CD4-positive, alpha-beta memory T cell (primary cell): ENCODE measurements around the gene DGLUCY. TPM values are rescaled to one million over a fixed set of nuclear protein-coding genes. Genes with fewer than 3 reads are reported as not detected.

Experiments used
- CTCF ChIA-PET: fragments of 350-600 bp; sonication (Branson Sonifier 250); formaldehyde crosslinking; loops from one replicate; lab custom pipeline; 2021; ENCODE audit warnings: inconsistent platforms; ENCODE audit not compliant: partially characterized antibody; lab: Charles Lee
- POLR2A ChIA-PET: fragments of 350-600 bp; sonication (Branson Sonifier 250); formaldehyde crosslinking; loops from one replicate; lab custom pipeline; 2021; ENCODE audit not compliant: partially characterized antibody; lab: Charles Lee
- DNase-seq, 5 donors: peaks; one replicate each; pipeline versions ENCODE4 v3.0.0 to v3.0.0-alpha.2; 2020 to 2022; ENCODE audit warnings: mixed read lengths in 1 of 5
- H3K27ac ChIP-seq: one replicate; pipeline ENCODE4 v1.7.0; 2013; ENCODE audit warnings: low read depth, low read length
- H3K27me3 ChIP-seq: 2 replicates; pipeline ENCODE4 v1.7.0; 2013; ENCODE audit warnings: mild to moderate bottlenecking, low read length, moderate library complexity; ENCODE audit not compliant: insufficient read depth
- H3K36me3 ChIP-seq: 2 replicates; pipeline ENCODE4 v1.7.0; 2013; ENCODE audit warnings: mild to moderate bottlenecking, low read length, moderate library complexity; ENCODE audit not compliant: insufficient read depth
- H3K4me1 ChIP-seq: 2 replicates; pipeline ENCODE4 v1.7.0; 2013; ENCODE audit warnings: mild to moderate bottlenecking, low read length, moderate library complexity; ENCODE audit not compliant: insufficient read depth
- H3K4me3 ChIP-seq, 2 donors: one replicate each; pipeline ENCODE4 v1.7.0; 2013; ENCODE audit warnings: low read length in 2 of 2, mild to moderate bottlenecking in 1 of 2
- H3K9me3 ChIP-seq, 2 donors: one replicate each; pipeline ENCODE4 v1.7.0; 2013; ENCODE audit warnings: low read length in 2 of 2, control low read depth in 1 of 2; ENCODE audit not compliant: control insufficient read depth in 1 of 2
- H3K27ac Mint-ChIP-seq, 7 donors: one replicate each; pipeline ENCODE4 v1.8.0; 2020 to 2021; ENCODE audit warnings: mixed read lengths in 7 of 7, mild to moderate bottlenecking in 6 of 7, inconsistent platforms in 3 of 7, moderate library complexity in 3 of 7
- H3K27me3 Mint-ChIP-seq, 2 donors: one replicate each; pipeline ENCODE4 v1.8.0; 2020 to 2021; ENCODE audit warnings: mixed read lengths in 2 of 2
- H3K36me3 Mint-ChIP-seq, 2 donors: one replicate each; pipeline ENCODE4 v1.8.0; 2020 to 2021; ENCODE audit warnings: mixed read lengths in 2 of 2, inconsistent platforms in 1 of 2, mild to moderate bottlenecking in 1 of 2
- H3K4me1 Mint-ChIP-seq, 4 donors: one replicate each; pipeline ENCODE4 v1.8.0; 2020 to 2021; ENCODE audit warnings: mixed read lengths in 4 of 4, mild to moderate bottlenecking in 1 of 4
- H3K4me3 Mint-ChIP-seq, 8 donors: one replicate each; pipeline ENCODE4 v1.8.0; 2020 to 2021; ENCODE audit warnings: mixed read lengths in 8 of 8, mild to moderate bottlenecking in 7 of 8, moderate library complexity in 6 of 8, inconsistent platforms in 3 of 8
- H3K9me3 Mint-ChIP-seq, 8 donors: one replicate each; pipeline ENCODE4 v1.8.0; 2020 to 2021; ENCODE audit warnings: mixed read lengths in 8 of 8, mild to moderate bottlenecking in 5 of 8, inconsistent platforms in 3 of 8, moderate library complexity in 1 of 8
- intact Hi-C: fragments of 100-400 bp; cut with micrococcal nuclease; formaldehyde crosslinking; loops from one replicate; pipeline ENCODE4 v1.15.1; 2023
- polyA plus RNA-seq, 2 donors: library from polyadenylated mRNA; unstranded; fragments of 300-500 nt; fragmentation: Illumina TruSeq; gene quantifications; one replicate each; pipeline ENCODE4 v1.2.3, GENCODE V29; 2021
- total RNA-seq, 2 experiments: library from RNA; stranded (reverse); gene quantifications; one replicate each; pipeline ENCODE4 v1.2.3, GENCODE V29; 2021

The DGLUCY gene
- total and polyA plus RNA-seq, 4 experiments from 2014 or later: 40.9 to 141 (median 89.0) TPM

DNA sequence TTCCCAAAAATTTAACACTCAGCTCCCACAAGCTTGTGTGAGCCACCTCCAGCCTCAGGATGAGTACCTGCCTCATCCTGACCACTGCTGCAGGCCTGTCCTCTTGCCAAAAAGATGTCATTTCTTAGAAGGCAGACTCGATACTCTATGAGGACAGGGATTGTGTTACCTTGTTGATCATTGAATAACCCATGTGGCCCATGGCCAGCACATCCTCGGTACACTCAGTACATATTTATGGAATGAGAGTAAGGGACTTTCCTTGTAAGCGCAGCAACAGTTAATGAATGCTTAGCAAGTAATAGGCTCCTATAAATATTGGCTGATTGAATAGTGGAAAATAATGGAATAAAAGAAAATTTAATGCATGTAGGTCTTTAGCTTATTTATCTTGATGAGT lies 15.3 kb upstream of the DGLUCY start:
- H3K4me3 ChIP-seq: no peak overlapping the region
- Mint-ChIP-seq H3K27me3 (peaks cover 0 to 4% of the 10 kb centered on the region in 2 donors), H3K4me3 (no peak overlapping the region), H3K27ac (peak overlapping the region in 1 of 7 donors; percentile 74), H3K36me3 (no peaks in the 10 kb centered on the region), H3K4me1 (peaks cover 0 to 5% (median 4%) of the 10 kb centered on the region in 4 donors), H3K9me3 (no peaks in the 10 kb centered on the region)
- DNase-seq: no peak
- H3K27ac ChIP-seq: no peak overlapping the region
- no peaks in the 10 kb centered on the region for H3K9me3 ChIP-seq
- peaks cover 3% of the 10 kb centered on the region for H3K27me3 ChIP-seq
- no peaks in the 10 kb centered on the region for H3K36me3 ChIP-seq
- intact Hi-C loops: no loop called here
- POLR2A ChIA-PET: interaction anchor here (1.6 to 7.1 kb wide), 3 partner anchors 16 to 38 kb away, joined by 4 to 37 read pairs (median 6); partner anchors contain the start of genes DGLUCY and RPS6KA5
- H3K4me1 ChIP-seq: no peaks in the 10 kb centered on the region
- CTCF ChIA-PET: interaction anchor here (0.9 to 4.8 kb wide), 6 partner anchors 9 to 76 kb away, joined by 3 to 19 read pairs (median 4); partner anchors contain the start of gene DGLUCY

- no peak for DNase-seq
- Mint-ChIP-seq H3K4me3 (no peak overlapping the region), H3K27me3 (peaks cover 0 to 4% of the 10 kb centered on the region in 2 donors), H3K36me3 (no peaks in the 10 kb centered on the region), H3K4me1 (peaks cover 0 to 5% (median 4%) of the 10 kb centered on the region in 4 donors), H3K27ac (peak overlapping the region in 3 of 7 donors; percentile 36 to 66 (median 58)), H3K9me3 (no peaks in the 10 kb centered on the region)
- intact Hi-C loops: no loop called here
- ChIA-PET POLR2A (interaction anchor here (1.1 to 7.1 kb wide), 4 partner anchors 15 to 40 kb away, joined by 3 to 37 read pairs (median 4); partner anchors contain the start of genes DGLUCY and RPS6KA5), CTCF (interaction anchor here (0.9 to 4.8 kb wide), 2 partner anchors 14 to 39 kb away, joined by 3 to 19 read pairs; partner anchors contain the start of gene DGLUCY)
- no peaks in the 10 kb centered on the region for H3K36me3 ChIP-seq
- H3K4me3 ChIP-seq: no peak overlapping the region
- H3K27ac ChIP-seq: no peak overlapping the region
- peaks cover 3% of the 10 kb centered on the region for H3K27me3 ChIP-seq
- H3K4me1 ChIP-seq: no peaks in the 10 kb centered on the region
- H3K9me3 ChIP-seq: no peaks in the 10 kb centered on the region
These were observed 13.8 kb upstream of the DGLUCY start for GRCh38 chr14:91100102-91100501.

DNA sequence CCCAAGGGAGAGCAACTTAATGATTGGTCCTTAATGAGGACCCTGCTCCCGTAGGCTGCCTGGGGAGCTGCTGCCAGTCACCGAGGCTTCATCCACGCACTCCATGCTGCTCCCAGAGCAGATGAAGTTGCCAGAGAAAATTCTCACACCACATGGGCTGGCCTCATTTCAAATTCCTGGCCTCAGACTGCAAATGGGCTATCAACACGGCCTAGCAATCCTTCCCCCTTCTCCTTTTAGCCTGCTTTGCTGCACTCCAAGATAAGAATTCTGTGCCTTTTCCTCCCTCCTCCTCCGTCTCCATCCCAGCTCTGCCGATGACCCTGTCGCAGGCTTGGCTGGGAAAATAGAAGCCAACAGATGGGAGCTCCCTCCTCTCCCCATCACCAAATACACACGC lies 10.8 kb upstream of the DGLUCY start:
- DNase-seq: no peak
- Histone ChIP-seq H3K27ac (no peak overlapping the region), H3K36me3 (no peaks in the 10 kb centered on the region), H3K9me3 (no peaks in the 10 kb centered on the region), H3K4me1 (peaks cover 4% of the 10 kb centered on the region), H3K27me3 (peaks cover 3% of the 10 kb centered on the region), H3K4me3 (no peak overlapping the region)
- H3K27me3 Mint-ChIP-seq: peaks cover 0 to 4% of the 10 kb centered on the region in 2 donors
- no peak overlapping the region for H3K27ac Mint-ChIP-seq
- no peaks in the 10 kb centered on the region for H3K9me3 Mint-ChIP-seq
- H3K4me1 Mint-ChIP-seq: peaks cover 9 to 13% (median 10%) of the 10 kb centered on the region in 4 donors
- intact Hi-C loops: no loop called here
- H3K36me3 Mint-ChIP-seq: no peaks in the 10 kb centered on the region
- POLR2A ChIA-PET: no interaction called here
- no peak overlapping the region for H3K4me3 Mint-ChIP-seq
- CTCF ChIA-PET: no interaction called here

DNA sequence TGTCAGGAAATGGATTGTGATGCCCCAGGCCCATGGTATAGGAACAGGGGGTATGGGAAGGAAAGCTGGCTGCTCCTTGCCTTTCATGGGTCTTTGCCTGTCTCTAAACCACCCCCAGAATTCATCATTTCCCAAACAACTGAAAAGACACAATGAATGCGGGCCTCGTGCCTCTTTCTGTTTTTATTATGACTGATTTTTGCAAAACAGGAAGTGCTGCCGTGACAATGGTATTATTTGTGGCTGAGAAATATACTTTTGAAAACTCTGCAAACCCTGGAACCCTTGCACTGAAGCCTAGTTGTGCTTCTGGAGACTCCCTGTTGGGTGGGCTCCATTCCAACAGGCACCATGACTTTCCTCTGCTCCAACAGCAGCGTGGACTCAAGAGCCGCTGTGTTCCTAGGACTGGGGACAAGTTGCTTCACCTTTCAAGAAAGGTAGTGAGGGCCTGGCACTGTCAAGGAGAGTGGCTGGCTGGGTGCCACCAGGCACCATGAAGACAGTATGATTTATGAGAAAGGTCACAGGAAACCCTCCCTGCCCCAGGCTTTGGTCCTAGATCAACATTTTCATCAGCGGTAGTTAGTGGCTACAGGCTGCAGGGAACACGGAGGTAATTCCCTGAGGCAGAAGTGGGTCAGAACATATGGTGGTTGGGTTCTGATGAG lies 4.8 kb upstream of the DGLUCY start:
- no peaks in the 10 kb centered on the region for H3K36me3 ChIP-seq
- H3K27me3 Mint-ChIP-seq: no peaks in the 10 kb centered on the region
- peak in 4 of 5 donors; percentile 32 to 41 (median 37) for DNase-seq
- peaks cover 0 to 2% (median 0%) of the 10 kb centered on the region in 8 donors for H3K9me3 Mint-ChIP-seq
- H3K9me3 ChIP-seq: no peaks in the 10 kb centered on the region
- ChIA-PET POLR2A (interaction anchor here (1.3 kb wide), 1 partner anchor 20 kb away, joined by 3 read pairs; no protein-coding TSS in a partner anchor), CTCF (no interaction called here)
- H3K27me3 ChIP-seq: no peaks in the 10 kb centered on the region
- intact Hi-C loops: no loop called here
- H3K4me3 Mint-ChIP-seq: peak overlapping the region in 7 of 8 donors; percentile 61 to 79 (median 64)
- H3K36me3 Mint-ChIP-seq: no peaks in the 10 kb centered on the region
- H3K27ac Mint-ChIP-seq: peak overlapping the region; percentile 91 to 99 (median 96)
- H3K4me1 Mint-ChIP-seq: peaks cover 38 to 53% (median 47%) of the 10 kb centered on the region in 4 donors
- no peak overlapping the region for H3K4me3 ChIP-seq
- H3K4me1 ChIP-seq: peaks cover 43% of the 10 kb centered on the region
- H3K27ac ChIP-seq: peak overlapping the region; percentile 24

DNA sequence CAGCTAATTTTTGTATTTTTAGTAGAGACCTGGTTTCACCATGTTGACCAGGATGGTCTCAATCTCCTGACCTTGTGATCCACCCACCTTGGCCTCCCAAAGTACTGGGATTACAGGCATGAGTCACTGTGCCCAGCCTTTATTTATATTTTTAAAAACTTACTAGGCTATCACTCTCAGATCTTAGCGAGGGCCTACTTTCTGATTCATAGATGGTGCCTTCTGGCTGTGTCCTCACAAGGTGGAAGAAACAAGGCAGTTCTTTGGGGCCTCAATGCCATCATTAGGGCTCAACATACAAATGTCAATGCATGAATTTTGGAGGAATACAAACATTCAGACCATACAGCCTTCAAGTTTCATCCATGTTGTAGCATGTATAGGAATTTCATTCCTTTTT lies 2.4 kb upstream of the DGLUCY start:
- Histone ChIP-seq H3K4me1 (peaks cover 61% of the 10 kb centered on the region), H3K9me3 (no peaks in the 10 kb centered on the region), H3K4me3 (no peak overlapping the region), H3K27ac (no peak overlapping the region), H3K36me3 (no peaks in the 10 kb centered on the region), H3K27me3 (no peaks in the 10 kb centered on the region)
- CTCF ChIA-PET: interaction anchor here (1.2 to 5.3 kb wide), 4 partner anchors 12 to 208 kb away, joined by 3 to 74 read pairs (median 12); partner anchors contain the start of gene RPS6KA5
- no peak for DNase-seq
- intact Hi-C loops: no loop called here
- Mint-ChIP-seq H3K36me3 (peaks cover 0 to 11% of the 10 kb centered on the region in 2 donors), H3K4me1 (peaks cover 52 to 76% (median 64%) of the 10 kb centered on the region in 4 donors), H3K4me3 (no peak overlapping the region), H3K27ac (peak overlapping the region in 3 of 7 donors; percentile 13 to 77 (median 57)), H3K27me3 (no peaks in the 10 kb centered on the region), H3K9me3 (peaks cover 0 to 2% (median 0%) of the 10 kb centered on the region in 8 donors)
- POLR2A ChIA-PET: interaction anchor here (0.6 kb wide), 1 partner anchor 139 kb away, joined by 3 read pairs; no protein-coding TSS in a partner anchor

- peaks cover 0 to 2% (median 0%) of the 10 kb centered on the region in 8 donors for H3K9me3 Mint-ChIP-seq
- H3K27ac Mint-ChIP-seq: peak overlapping the region in 6 of 7 donors; percentile 12 to 83 (median 69)
- intact Hi-C loops: no loop called here
These were observed 1.7 kb upstream of the DGLUCY start for GRCh38 chr14:91112194-91112593.

More at GRCh38 chr14:91112194-91112593, 1.7 kb upstream of the DGLUCY start:
- H3K36me3 ChIP-seq: no peaks in the 10 kb centered on the region
- H3K27ac ChIP-seq: no peak overlapping the region
- DNase-seq: no peak
- peaks cover 68% of the 10 kb centered on the region for H3K4me1 ChIP-seq
- H3K4me3 ChIP-seq: no peak overlapping the region
- Mint-ChIP-seq H3K4me3 (peak overlapping the region in 5 of 8 donors; percentile 24 to 53 (median 35)), H3K27me3 (no peaks in the 10 kb centered on the region), H3K36me3 (peaks cover 0 to 15% of the 10 kb centered on the region in 2 donors), H3K4me1 (peaks cover 58 to 83% (median 70%) of the 10 kb centered on the region in 4 donors)
- no peaks in the 10 kb centered on the region for H3K9me3 ChIP-seq
- ChIA-PET CTCF (interaction anchor here (1.2 to 5.3 kb wide), 5 partner anchors 12 to 209 kb away, joined by 3 to 74 read pairs (median 4); partner anchors contain the start of gene RPS6KA5), POLR2A (interaction anchor here (3.2 kb wide), 1 partner anchor 34 kb away, joined by 25 read pairs; no protein-coding TSS in a partner anchor)
- H3K27me3 ChIP-seq: no peaks in the 10 kb centered on the region
